Glomerular visceral epithelial cell (primary cell): ENCODE data around the gene SRGAP2C.
"Not testable (repeated sequence)": the region's sequence is repeated elsewhere in the genome, so short reads cannot be mapped to it uniquely, and the experiment has no call there.

Source experiments
- DNase-seq: peaks from one replicate; pipeline ENCODE4 v3.0.0-alpha.2; 2016; ENCODE audit errors: extremely low spot score

Gene SRGAP2C

DNA sequence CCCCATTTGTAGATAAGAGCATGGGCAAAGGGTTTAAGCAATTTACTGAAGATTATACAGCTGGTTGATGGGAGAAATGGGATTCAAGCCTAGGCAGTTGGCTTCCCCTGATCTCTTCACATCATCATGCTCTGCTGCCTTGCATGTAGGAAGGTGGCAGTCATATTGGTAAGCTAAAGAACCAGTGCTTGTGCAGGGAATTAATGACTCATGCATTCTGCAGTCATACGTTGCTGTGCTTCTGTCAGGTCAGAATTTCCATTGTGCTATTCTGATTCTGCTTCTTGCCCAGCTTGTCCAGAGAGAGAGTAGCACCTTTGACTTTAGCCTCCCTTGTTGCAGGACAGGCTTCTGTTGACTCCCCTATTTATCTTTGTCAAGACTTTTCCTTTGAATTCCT is 153.2 kb downstream of the SRGAP2C start:
- DNase-seq, result not testable (repeated sequence)

- DNase-seq, result not testable (repeated sequence)
Measured at GRCh38 chr1:121339611-121340010, 154.8 kb downstream of the SRGAP2C start.

DNA sequence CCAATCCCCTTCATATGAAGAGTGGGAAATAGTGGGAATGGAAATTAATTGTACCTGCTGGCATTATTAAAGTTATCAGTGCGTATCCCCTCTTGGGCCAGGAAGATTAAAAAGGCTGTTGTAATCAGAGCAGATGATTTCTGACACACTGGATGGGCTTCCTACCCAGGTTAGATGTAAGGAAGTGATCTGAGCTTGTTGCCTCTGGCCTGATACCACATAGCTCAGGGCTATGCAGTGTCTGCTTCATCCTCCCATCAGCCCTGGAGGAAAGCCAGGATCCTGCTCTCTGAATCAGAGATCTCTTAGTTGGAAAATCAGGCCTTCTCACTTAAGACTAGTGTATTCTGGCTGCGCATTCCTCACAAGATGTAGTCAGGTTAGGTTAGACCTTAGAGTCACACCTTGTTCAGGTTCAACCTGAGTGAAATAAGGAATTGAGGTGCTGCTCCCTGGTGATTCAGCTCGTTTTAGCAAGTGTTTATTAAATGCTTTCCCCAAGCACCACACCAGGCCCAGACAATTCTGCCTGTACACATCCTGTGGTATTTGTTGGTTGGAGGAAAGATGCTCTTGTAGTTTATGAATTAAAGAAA is 158.6 kb downstream of the SRGAP2C start:
- DNase-seq, result peak; percentile 31

DNA sequence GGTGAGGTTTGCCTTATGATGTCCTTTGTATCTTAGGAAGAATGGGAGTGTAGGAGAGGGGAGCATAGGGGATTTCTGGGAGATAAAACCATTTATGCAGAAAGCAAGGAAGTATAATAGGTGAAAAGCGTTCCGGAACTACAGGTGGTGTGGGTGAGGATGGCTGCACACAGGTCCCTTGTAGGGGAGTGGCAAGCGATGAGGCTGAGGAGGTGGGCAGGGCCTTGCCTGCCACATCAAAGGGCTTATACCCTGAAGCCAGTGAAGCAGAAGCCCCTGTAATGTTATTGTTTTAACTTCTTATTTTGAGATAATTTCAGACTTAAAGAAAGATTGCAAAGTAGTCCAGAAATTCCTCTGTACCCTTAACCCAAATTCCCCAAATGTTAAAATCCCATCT is 159.6 kb downstream of the SRGAP2C start:
- not testable (repeated sequence) for DNase-seq

GRCh38 chr1:121346654-121347053 is 161.9 kb downstream of the SRGAP2C start:
- not testable (repeated sequence) for DNase-seq

GRCh38 chr1:121347476-121347875 is 162.7 kb downstream of the SRGAP2C start:
- not testable (repeated sequence) for DNase-seq

DNA sequence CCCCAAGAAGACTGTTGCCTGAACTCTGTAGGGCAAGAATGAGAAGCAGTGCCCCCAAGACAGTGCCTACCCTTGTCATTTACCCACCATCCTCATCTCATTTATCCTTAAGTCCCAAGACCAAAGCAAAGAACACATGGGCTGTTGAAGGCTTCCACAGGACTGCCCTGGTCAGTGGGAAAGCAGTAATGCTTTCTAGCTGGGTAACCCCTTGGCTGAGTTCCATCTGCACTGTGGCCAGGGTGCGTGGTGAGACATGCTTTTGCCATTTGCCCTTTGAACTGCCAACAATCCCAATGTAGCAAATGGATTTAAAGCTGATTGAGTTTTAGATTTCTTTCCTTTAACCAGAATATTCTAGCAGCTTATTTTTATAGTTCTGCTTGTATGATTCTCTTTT is 163.3 kb downstream of the SRGAP2C start:
- DNase-seq, result not testable (repeated sequence)

GRCh38 chr1:121349332-121349967 is 164.7 kb downstream of the SRGAP2C start:
- DNase-seq, result not testable (repeated sequence)

GRCh38 chr1:121355711-121356420 is 171.1 kb downstream of the SRGAP2C start:
- DNase-seq, result not testable (repeated sequence)

GRCh38 chr1:121356819-121357218 is 172.0 kb downstream of the SRGAP2C start:
- not testable (repeated sequence) for DNase-seq

DNA sequence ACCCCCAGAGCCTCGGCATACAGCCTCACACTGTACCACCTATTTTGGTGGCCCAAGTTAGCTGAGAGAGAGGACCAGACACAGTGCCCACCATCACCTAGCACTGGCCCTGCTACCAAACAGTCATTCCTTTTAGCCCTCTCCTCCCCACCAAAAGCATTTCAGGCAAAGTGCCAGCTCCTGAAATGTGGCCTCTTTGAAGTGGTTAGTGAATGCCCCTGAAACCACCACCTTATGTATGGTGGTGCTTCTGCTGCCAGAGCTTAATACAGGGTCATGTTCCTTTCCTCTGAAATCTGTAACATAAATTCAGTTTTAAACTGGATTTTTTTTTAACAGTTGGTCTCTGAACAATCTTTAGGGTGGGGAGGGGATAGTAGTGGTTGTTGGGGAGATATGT is 175.8 kb downstream of the SRGAP2C start:
- not testable (repeated sequence) for DNase-seq

DNA sequence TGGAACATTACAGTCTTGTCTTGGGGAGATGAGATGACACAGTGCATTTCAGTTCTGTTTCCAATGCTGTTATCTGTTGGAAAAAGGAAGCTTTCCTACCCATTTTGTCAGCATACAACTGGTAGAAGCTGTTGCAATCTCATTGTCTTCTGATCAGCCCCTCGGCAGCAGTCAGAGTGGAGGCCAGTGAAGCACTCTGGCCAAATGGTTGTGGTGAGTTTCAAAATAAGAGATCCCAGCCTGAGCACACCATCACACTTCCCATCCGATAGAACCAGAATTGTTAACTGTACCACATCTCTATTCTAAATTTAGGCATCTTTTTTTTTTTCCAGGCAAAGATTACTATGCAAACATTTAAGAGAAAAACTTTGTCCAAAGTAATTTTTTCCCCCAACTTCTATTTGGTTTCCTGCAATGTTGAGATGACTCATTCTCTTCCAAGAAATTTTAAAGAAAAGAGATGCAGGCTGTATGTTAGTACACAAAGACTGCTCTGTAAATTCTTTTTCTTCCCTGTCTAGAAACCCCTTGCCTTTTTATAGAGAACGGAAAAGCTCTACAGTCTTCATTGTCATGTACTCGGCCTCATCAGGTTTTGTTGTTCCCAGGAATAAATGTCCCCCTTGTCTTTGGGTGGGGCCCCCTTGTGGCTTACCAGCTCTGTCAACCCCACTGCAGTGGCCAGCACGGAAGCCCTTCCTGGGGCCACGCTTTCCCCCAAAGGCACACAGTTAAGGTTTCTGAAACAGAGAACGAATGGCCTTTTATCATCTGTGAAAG is 176.9 kb downstream of the SRGAP2C start:
- not testable (repeated sequence) for DNase-seq

- not testable (repeated sequence) for DNase-seq
Measured at GRCh38 chr1:121362234-121362883, 177.6 kb downstream of the SRGAP2C start.

DNA sequence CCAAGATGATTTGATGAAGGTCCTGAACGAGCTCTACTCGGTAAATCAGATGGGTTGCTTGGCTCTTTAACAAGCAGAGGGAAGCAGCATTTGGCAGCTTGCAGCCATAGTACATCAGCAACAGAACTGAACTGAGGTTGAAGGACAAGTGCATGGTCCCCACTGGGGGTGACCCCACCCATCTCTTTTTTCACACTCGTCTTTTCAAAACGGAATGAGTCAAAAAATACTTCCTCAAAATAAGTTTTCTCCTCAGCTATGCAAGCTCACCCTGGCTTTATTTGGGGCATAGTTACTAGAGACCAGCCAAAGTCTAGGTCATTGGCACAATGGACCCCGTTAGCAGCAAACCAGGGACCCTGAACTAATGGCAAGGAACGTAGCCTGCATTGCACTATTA is 180.5 kb downstream of the SRGAP2C start:
- DNase-seq, result not testable (repeated sequence)

GRCh38 chr1:121365723-121366122 is 180.9 kb downstream of the SRGAP2C start:
- DNase-seq, result not testable (repeated sequence)

DNA sequence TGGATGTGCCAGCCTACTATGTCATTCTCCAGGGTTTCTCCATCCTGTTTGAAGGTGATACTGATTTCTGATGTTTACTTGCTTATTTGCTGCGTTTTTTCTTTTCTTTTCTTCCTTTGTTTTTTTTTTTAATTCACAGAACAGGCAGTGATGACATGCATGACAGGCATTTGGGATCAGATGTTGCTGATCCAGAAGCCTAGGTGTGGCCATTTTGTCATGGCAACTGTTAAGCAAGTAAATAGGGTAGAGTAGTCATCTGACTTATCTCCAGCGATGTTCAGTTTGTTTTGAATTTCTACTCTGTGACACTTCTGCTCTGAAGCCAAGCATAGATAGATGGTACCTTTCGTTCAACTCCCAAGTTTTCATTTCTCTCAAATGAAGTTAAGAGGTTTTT is 181.4 kb downstream of the SRGAP2C start:
- DNase-seq, result not testable (repeated sequence)

- not testable (repeated sequence) for DNase-seq
Measured at GRCh38 chr1:121368910-121369309, 184.1 kb downstream of the SRGAP2C start.

- DNase-seq, result not testable (repeated sequence)
Measured at GRCh38 chr1:121369959-121370358, 185.2 kb downstream of the SRGAP2C start.

- peak; percentile 7 for DNase-seq
Measured at GRCh38 chr1:121374851-121375367, 190.1 kb downstream of the SRGAP2C start.

DNA sequence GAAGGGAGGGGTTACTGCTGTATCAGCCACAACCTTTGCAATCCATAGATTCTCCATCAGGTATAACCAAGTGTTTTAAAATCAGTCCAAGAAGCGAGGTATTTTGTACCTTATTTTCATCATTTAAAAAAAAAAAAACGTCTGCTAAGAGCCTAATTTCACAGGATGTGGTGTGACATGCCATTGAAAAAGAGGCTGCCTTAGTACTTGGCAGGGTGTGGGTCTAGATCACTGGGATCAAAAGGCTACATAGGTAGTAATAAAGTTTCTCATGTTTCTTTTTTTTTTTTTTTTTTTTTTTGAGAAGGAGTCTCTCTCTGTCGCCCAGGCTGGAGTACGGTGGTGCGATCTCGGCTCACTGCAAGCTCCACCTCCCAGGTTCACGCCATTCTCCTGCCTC is 192.2 kb downstream of the SRGAP2C start:
- not testable (repeated sequence) for DNase-seq

GRCh38 chr1:121378757-121379156 is 194.0 kb downstream of the SRGAP2C start:
- not testable (repeated sequence) for DNase-seq
